CD4-positive, alpha-beta T cell treated with Interferon alpha-2 for 1 hour (primary cell): ENCODE results near the gene NELFCD.

Source experiments
- DNase-seq, 2 donors: peaks; one replicate each; pipeline ENCODE4 v3.0.0-alpha.2; 2020 to 2022

The NELFCD gene

DNA sequence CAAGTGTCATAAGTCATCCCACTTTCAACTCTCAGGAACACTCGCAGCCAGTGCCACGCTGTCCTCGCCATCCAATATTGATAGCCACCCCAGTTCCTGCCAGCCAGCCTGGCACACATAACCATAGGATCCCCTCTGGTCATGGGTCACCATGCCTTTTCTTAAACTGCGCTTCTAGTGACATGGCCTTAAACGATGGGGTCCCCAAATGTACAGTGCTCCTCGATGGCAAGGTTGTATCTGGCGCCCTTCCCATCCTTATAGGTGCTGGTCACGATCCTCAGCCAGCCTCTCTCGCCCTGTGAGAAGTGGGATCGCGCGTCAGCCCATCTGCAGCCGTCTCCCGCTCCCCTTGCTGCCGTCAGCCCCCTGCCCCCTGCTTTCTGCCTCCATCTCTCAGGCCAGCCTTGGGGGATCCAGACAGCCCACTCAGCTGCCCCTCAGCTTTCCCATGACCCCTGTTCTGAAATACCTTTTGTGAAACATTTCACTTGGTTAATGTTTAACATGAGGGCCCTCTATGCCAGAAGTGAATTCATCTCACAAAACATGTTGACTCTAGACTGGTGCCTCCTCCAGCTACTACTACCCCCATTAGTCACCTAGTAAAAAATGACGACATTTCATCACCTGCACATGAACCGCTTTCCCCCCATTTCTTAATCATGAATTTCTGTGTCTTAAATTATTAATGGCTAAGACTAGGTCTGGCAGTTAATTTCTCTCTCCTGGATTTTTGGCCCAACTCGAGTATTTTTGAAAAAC lies 14.6 kb downstream of the NELFCD start:
- no peak for DNase-seq

DNA sequence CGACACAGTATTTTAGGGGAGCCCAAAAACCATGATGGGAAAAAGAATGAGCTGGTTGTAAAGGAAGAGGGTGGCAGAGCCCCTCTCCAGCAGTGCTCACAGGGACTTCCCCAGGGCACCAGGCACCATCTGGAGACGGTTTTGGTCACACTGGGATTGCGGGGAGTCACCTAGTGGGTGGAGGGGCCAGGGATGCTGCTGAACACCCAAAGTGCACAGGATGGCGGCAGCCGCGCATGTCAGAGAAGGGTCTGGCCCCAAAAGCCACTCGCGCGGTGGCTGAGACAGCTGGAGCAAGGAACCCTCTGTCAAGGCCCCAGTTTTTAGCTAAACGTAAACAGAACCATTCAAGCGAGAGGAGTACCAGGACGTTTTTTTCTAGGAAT lies 15.2 kb downstream of the NELFCD start:
- DNase-seq: no peak

DNA sequence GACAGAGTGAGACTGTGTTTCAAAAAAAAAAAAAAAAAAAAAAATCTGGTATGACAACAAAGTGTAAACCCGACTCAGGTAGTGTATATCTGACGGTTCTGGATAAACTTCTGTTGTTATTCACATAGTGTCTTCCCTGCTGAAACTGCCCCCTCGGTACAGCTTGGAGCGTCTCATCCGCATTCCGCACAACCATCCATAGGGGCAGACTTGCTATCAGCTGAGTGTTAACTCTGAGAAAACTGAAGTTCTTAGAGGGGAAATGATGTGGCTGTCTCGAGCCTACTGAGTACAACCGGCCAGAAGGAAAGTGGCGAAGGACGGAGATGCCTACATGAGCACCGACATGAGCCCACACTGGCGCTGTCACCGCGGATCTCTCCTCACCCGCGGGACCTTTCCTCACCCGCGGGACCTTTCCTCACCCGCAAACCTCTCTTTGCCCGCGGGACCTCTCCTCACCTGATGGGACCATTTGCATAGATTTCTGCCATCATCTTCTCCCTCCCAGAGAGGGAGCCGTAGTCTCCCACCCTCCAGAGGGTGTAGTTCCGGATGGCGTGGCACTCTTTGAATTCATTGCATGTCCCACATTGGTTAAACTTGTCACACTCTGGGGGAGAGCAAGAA lies 16.2 kb downstream of the NELFCD start:
- DNase-seq: no peak

DNA sequence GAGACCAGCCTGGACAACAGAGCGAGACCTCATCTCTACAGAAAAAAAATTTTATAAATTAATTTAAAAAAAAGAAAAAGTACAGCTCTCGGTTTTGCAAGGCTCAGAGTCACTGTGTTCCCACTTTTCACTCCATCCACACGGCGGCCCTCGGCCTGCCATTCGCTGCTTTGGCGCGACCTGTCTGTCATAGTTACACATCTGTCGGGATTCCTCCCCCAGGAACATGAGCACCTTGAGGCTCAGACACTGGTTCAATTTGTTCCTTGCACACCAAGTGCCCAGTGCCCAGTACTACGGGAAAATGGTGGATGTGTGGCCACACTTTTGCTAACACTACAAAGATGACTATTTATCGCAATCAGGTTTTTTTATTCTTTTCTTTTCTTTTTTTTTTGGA lies 17.6 kb downstream of the NELFCD start:
- DNase-seq: no peak

DNA sequence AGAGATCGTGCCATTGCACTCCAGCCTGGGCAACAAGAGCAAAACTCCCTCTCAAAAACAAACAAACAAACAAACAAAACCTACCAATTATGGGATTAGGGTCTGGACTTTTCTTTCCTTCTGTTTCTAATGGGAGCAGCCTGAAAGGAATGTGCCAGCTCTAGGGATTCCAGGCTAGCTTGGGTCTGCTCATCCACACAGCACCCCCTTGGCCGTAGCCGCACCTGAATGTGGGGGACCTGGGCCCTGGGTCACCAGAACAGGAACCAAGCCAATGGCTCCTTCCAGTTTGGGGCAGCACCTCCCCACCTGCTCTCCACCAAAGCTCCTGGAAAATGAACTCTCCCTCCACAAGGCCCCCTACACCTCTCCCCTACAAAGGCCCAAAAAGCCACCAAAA lies 19.3 kb downstream of the NELFCD start:
- no peak for DNase-seq

DNA sequence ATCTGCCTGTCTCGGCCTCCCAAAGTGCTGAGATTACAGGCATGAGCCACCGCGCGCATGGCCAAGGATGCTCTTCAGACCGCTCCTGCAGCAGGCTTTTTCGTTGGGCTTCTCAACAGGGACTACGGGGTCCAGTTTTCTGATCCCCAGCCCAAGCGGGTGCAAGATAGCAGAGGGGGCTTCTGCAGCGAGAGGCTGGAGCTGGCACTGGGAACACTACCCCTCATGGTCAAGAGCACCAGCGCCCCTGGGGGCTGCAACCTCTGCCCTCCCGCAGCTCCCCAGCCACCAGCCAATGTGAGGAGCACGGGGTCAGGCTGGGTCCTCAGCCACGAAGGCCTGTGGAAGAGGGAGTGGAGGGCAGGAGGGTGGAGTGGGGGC lies 20.0 kb downstream of the NELFCD start:
- no peak for DNase-seq

DNA sequence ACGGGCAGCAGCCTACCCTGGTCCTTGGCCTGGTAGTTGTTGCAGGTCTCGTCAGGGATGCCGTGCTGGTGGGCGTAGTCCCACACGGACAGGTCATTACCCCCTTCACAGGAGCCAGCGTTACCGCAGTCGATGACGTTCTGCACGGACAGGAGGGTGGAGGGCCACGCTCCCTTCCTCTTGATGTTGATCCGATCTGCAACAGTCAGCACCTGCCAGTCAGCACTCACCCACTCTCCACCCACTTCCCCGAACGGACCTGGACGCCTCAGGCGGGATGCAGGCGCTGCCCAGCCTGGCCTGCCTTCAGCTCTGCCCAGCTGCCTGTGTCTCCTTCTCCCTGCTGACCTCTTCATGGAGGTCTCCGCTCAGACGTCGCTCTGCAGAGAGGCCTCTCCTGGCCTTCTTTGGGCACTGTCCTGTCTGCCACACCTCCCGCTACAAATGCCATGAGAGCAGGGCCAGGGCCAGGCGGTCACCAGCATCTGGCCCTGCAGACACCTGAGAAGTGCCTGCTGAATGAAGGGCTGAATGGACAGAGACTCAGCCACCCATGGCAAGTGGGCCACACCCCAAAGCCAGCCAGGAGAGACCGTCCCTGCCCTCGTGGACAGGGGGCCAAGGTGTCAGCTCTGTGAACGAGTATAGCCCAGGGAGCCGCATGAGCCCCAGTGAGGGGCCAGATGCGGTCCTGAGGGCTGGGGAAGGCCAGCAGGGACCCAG lies 20.6 kb downstream of the NELFCD start:
- DNase-seq: no peak

DNA sequence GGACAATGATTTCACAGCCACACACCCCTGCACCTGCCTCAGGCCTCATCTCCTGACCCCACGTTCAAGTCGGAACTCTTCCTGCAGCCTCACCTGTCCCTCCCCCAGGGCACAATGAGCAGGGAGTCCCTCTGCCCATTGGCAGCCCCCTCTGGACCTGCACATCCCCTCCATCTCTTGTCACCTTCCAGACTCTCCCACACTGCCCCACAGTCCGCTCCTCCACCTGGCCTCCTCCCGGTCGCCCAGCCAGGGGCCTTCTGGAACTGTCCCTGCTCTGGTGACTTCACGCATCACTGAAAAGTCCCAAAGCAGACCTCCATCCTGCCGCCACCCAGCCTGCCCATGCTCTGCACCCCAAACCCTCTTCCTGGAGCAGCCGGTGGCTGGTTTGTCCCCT lies 21.3 kb downstream of the NELFCD start:
- no peak for DNase-seq

DNA sequence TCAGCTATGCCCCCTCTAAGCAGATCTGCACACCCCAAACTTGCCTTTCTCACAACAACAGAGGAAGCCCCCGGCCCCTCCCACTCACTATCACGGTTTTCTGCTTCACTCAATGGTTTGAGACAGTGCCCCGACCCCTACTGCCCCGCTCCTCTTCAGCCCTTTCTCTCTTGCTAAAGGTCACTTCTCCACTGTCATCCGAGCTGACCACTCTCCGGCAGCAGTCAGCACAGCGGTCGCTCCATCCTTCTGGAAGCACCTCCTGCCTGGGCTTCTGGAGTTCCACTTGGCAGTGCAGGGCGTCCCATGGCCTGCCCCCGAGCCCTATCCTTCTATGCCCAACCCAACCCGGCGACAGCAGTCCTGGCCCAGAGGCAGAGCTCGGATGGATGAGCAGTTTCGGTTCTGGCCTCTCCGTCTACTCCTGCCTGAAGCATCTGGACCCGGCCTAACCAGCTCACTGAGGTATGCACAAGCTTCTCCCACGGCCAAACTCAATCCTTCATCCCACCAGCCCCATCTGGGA lies 21.9 kb downstream of the NELFCD start:
- no peak for DNase-seq

DNA sequence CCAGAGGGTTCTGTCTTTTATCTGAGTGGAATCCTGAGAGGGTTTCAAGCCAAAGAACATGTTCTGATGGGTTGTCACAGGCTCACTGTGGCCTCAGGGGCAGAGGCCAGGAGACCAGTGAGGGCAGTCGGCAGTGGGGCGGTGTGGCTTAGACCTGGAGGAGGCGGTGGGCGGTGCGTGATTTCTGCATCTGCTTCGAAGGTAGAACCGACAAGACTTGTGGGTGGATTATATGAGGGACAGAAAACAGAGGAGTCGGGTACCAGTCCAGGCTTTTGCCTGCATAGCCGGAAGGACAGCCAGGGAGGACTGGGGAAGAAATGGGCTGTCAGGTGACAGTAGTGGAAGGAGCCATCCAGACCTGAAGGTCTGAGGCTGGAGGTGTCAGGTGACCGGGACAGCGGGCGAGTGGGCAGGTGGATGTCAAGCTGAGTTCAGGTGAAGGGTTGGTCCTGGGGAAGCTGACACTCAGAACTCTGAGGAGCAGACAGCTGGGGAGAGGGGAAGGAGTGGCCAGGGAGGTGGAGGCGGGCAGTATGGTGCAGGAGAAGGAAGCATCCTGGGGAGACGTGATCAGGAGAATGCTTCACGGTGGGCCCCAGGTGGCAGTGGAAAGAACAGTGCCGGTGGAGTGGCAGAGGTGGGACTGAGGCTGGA lies 22.9 kb downstream of the NELFCD start:
- no peak for DNase-seq

DNA sequence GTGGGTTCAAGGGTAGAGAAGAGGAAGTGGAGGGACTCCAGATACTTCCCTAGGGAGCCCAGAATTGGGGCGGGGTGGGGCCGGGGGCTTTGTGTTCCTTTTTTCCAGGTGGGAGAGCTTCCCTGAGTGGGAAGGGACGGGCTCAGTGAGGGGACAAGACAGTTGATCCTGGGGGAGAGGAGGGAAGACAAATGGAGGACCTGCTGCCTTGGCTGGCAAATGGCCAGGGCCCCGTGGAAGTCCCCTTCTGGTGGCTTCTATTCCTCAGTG lies 23.4 kb downstream of the NELFCD start:
- peak; percentile 66 to 85 for DNase-seq

DNA sequence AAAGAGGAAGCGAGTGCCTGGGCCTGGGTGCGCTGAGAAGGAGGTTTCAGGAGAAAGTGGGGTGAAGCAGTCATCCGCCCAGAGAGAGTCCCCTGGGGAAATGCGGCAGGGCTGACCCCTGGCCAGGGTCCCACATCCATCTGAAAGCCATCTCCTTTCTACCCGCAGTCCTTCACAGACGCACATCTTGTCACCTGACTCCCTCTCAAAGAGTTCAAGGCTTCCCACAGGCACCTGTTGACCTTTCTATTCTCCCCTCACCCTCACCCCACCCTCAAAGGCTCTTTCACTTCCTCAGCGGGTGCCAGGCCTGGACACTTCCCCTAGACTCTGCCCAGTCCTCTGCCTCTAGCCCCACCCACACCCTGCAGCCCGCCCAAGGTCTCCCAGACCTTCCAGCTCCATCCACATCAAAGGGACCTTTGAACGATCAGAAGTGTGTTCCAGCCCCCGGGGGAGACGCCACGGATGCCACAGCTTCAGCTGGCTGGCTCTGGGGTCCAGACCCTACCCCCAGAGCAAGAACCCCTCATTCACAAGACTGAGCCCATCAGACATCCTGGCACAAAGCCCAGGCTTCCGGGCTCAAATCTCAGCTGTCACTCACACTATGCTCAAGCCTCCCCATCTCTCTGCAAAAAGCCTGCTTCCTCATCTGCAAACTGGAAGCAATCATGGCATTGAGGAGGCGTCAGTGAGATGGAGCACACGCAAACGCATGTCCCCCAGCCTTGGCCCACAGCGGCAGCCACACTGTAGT lies 23.9 kb downstream of the NELFCD start:
- peak; percentile 52 to 74 for DNase-seq

DNA sequence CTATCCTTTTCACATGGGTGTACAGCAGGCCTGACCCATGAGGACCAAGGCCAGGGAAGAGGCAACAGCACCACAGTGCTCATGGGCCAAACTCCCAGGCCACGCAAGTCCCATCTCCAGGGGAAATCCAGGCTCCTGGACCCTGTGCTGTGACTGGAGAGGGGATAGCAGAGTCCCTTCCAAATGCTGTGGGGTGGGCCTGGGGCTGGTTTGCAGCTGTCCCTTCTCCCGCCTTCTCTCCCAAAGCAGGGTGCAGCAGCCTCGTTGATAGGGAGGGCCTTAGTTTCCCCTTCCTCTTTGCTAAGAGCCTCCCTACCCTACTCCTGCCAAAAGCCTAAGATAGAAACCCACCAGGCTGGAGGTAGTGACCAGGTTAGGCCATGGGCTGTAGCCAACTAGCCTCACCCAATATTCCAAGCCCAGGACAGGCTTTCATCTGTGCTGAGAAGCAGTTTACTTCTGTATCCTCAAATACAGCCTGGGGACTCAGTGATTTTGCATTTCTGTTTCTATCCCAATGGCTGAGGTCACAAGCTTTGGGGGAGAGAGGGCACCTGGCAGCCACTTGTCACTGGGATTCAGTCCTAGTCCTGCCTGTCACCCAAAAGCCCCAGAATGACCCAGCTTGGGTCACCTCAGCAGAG lies 24.6 kb downstream of the NELFCD start:
- no peak for DNase-seq

DNA sequence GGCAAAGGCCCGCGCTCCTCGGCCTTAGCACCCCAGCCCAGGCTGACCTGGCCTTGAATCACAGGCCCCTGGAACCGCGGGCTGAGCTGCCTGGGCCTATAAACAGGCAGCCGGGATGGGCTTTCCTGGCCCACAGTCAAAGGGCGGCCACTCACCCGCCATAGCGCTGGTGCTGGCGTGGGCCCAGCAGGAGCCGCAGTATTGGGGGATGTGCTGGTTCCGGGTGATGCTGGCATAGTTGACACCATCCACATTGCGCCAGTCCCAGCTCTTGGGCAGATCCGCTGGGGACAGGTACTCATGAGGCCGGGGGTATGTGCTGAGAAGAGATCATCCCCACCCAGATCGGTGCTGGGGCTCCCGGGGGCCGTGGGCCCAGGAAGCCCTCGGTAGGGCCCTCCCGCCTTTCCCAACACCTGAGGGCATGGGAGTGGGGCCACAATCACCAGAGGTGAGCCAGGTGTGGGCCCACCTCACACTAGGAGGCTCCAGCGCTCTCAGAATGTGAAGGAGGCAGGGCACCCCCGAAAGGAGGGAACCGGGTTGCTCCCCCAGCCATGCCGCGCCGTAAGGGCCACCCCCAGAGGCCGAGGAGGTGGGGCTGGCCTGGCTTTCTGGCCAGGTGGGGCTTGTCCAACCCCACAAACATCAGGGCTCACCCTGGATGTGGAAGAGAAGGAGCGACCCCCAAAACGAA lies 25.3 kb downstream of the NELFCD start:
- no peak for DNase-seq

DNA sequence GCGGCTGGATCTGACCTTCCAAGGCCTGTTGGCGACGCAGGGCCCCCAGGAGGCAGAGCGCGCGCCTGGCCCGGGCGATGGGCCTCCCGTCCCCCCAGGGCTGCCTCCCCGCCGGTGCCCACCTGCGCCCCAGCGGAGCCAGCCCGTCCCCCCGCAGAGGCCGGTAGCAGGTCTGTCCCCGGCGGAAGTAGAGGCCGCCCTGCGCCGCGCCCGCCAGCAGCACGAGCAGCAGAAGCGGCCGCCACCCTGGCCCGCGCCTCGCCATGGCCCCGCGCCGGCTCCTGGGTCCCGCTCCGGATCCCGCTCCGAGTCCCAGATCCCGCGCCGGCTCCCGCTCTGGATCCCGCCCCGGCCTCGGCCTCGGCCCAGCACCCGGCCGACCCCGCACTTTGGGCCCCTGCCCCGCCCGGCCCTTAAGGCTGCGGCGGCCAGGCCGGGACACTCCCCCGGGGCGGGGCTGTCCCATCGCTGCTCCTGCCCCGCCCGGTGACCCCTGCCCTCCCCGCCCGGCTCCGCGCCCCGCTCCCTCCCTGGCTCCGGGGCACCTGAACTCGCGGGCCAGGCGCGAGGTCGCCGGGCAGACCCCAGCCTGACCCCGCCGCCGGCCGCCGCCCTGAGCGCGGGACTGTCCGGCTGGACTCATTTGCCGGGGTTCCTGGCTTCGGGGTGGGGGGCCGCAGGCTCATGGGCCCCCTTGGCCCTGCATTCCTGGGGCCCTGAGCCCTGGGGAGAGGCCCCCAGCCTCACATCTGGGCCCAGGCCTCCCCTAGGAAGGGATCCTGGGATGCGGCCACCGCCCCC lies 26.0 kb downstream of the NELFCD start, which contains the start of gene CTSZ:
Gene CTSZ, minus strand, starts transcription at position 391 of the 801 bp plus-strand sequence. Its CDS starts 126 bp downstream, at position 265.
- peak; percentile 52 to 55 for DNase-seq

DNA sequence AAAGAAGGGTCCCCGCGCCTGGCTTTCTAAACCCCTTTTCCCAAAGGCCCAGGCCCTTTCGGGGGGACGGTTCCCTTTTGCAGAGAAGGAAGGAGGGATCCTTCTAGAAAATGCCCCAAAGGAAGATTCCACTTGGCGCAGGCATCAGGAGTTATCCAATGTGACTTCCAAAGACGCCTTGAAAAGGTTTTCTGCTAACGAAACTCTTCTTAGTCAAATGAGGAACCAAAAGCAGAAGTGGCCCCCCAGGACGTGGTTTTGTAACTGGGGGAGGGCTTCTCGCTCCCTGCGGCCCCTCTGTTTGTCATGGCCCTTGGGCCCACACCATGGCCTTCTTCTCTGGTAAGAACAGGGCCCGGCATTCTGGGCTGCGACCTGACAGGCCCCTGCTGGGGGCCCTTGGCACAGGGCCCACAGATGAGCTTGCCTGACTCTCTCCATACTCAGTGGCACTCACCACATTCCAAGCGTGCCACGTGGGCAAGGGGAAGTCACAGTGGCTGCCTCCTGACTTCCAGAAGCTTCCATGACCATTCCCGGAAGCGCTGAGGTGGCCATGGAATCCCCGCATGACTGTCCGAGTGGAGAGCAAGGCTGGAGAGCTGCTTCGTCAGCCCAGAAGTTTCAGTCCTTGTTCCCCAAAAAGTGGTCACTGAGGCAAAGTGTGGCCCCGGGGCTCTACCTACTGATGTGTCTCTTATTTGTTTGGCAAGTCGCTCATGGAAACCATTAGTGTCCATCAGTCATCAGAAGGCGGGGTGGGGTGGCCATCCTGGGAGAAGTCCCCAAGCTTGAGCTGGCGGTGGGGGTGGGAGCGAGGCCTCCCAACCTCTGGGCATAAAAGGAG lies 26.8 kb downstream of the NELFCD start:
- peak; percentile 35 to 80 for DNase-seq

DNA sequence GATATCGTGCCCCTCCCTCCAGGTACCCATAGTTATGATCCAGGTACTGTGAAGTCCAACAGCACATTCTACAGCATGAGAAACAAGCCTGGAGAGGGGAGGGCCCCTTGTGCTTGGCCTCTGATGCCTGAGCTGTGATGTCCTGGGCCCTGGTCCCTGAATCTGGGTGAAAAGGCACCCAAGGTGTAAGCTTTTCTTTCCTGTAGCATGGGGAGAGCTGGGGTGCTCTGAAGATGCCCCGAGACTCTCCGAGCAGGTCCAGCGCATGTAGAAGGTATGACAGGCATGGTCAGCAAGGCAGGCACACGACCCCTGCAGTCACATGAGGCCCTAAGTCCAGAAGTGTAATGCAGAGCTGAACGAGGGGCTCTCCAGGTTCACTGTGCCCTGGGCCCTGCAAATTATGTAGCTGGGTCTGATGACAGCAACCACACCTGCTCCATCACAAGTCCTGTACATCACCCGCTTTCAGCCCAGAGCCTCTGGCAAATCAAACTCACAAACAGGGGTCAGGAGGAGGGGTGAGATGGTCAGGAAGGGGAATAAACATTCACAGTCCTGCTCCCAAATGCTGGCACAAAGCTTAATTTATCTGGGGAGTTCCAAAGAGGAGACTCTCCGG lies 27.8 kb downstream of the NELFCD start:
- no peak for DNase-seq

DNA sequence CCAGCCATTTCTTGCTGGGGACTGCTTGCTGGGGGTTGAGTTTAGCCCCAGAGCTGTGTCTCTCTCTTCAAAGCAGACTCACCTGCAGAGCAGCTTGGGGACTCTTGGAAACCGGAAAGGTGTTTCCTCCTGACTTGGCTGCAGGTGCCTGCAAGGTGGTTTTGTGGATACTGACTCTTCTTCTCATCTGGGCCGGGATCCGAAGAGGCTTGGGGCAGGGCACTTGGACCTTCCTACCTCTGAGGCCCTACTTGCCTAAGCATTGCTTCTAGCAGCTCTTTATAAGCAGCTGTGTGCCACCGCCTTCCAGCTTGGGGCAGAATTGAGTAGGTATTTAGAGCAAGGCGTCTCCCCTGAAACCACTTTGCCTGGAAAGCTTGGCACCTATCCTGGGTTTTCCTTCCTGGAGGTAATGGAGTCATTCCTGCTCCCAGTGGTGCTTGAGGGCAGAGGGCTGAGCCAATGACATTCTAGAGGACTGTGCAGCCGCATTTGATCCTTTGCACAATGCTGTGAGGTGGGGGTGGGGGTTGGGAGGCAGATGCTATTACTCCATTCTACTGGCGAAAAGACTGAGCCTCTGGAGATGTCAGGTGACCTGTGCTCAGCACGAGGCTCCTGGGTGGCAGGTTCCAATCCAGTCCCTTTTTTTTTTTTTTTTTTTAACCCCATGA lies 29.4 kb downstream of the NELFCD start:
- no peak for DNase-seq
